Measurements from ENCODE around the gene PRDM1.

The PRDM1 gene

DNA sequence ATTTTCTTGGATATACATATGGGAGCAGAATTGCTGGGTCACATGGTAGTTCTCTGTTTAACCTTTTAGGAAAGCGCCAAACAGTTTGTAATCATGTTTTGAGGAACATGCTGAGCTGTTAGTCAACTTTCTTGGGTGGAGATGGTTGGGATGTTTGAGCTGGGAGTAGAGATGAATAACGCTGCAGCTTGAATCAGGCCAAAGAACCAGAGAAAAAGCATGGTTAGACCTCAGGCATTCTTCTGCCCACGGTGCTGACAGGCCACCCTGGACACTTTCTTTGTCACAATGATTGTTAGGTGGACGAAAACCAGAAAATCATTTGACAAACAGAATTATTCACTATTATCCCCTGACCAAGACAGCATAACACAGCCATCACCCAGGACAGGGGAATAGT is 66.8 kb downstream of the PRDM1 start:
- DNase-seq = no peak
- no peak overlapping the region for H3K4me3 Mint-ChIP-seq
- no peaks in the 10 kb centered on the region for H3K9me3 Mint-ChIP-seq
- H3K27me3 Mint-ChIP-seq (ENCODE audit: low read depth, poor library complexity) = peaks cover 10% of the 10 kb centered on the region
- TF ChIP-seq CTCF (IDR thresholded peaks at IDR 0.05) = no peak
- H3K36me3 Mint-ChIP-seq (ENCODE audit: low read depth) = no peaks in the 10 kb centered on the region
- H3K27ac Mint-ChIP-seq = no peak overlapping the region
- H3K4me1 Mint-ChIP-seq = peaks cover 22% of the 10 kb centered on the region

DNA sequence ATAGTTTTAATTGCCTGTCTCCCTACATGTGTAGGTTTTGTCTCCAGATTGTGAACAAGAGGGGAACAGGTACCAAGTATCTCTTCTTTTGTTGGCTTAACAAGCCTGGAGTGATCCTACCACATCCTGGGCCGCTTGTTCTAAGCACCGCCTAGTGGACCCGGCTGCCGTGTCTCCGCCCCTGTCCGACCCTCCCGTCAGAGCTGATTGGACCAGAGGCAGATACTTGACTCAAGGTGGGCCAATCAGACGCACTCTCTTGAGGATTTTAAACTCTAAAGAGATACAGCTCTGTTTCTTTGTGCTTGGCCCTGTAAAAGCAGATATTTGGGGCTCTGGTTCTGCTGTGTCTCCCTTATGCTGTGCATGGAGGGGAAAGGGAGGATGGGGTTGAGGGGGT is 68.2 kb downstream of the PRDM1 start:
- Mint-ChIP-seq H3K4me1 (peaks cover 22% of the 10 kb centered on the region), H3K9me3 (no peaks in the 10 kb centered on the region), H3K27ac (no peak overlapping the region), H3K4me3 (no peak overlapping the region), H3K27me3 (ENCODE audit: low read depth, poor library complexity) (peaks cover 10% of the 10 kb centered on the region), H3K36me3 (ENCODE audit: low read depth) (no peaks in the 10 kb centered on the region)
- DNase-seq = no peak
- no peak for TF ChIP-seq CTCF (IDR thresholded peaks at IDR 0.05)

DNA sequence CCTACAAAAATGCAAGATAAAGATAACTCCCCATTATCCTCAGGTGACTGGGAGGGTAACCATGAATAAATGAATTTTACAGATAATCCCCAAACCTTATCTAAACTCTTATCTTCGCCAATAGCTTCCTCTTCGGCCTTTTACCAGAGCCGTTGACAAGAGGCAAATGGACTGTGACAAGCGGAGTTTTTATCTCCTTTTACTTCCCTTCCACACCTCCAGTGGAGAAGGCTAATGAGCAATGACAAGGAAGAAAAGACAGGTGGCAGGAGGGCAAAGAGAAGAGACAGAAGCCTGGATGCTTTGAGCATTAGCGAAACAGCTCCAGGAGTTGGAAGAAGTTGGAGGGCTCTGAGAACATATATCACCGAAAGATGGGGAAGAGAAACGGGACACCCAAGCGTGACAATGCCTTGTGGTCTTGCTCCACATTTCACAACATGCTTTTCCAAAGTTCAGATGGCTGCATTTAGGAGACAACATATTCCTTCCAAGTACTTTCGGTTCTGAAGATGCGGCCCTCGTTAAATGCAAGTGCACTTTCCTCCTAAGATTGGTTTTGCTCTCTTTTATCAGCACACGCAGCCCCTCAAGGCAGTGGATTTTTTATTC is 69.2 kb downstream of the PRDM1 start:
- Mint-ChIP-seq H3K9me3 (no peaks in the 10 kb centered on the region), H3K27ac (peak overlapping the region; percentile 13), H3K27me3 (ENCODE audit: low read depth, poor library complexity) (peaks cover 12% of the 10 kb centered on the region), H3K4me1 (peaks cover 22% of the 10 kb centered on the region), H3K36me3 (ENCODE audit: low read depth) (no peaks in the 10 kb centered on the region), H3K4me3 (no peak overlapping the region)
- TF ChIP-seq CTCF (IDR thresholded peaks at IDR 0.05) = no peak
- no peak for DNase-seq

DNA sequence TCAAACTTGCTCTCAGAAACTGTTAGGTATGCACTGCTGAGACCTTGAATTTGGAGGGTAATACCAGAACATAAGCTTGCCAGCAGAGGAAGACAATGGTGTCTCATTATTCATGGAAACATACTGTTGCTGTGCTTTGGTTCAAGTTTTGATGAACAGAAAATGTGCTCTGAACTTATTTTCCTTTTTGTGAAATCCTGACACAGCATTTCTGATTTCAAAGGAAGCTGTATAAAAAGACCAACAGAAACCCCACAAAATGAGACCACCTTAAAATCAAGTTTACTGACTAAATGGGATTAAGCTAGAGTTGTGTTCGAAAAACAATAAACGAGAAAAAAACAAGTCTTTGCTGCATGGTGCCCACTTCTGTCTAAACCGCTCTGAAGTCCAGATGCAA is 70.3 kb downstream of the PRDM1 start:
- Mint-ChIP-seq H3K27me3 (ENCODE audit: low read depth, poor library complexity) (peaks cover 13% of the 10 kb centered on the region), H3K4me3 (no peak overlapping the region), H3K4me1 (peaks cover 22% of the 10 kb centered on the region), H3K36me3 (ENCODE audit: low read depth) (no peaks in the 10 kb centered on the region), H3K9me3 (no peaks in the 10 kb centered on the region), H3K27ac (peak overlapping the region; percentile 38)
- no peak for DNase-seq
- no peak for TF ChIP-seq CTCF (IDR thresholded peaks at IDR 0.05)

- no peaks in the 10 kb centered on the region for H3K9me3 Mint-ChIP-seq
- H3K36me3 Mint-ChIP-seq (ENCODE audit: low read depth) = no peaks in the 10 kb centered on the region
- TF ChIP-seq CTCF (IDR thresholded peaks at IDR 0.05) = no peak
- no peak overlapping the region for H3K4me3 Mint-ChIP-seq
- DNase-seq = no peak
- peak overlapping the region; percentile 38 for H3K27ac Mint-ChIP-seq
- peaks cover 22% of the 10 kb centered on the region for H3K4me1 Mint-ChIP-seq
- H3K27me3 Mint-ChIP-seq (ENCODE audit: low read depth, poor library complexity) = peaks cover 13% of the 10 kb centered on the region
Observed at GRCh38 chr6:106156863-106157262, 70.7 kb downstream of the PRDM1 start.

- H3K27ac Mint-ChIP-seq = no peak overlapping the region
- DNase-seq = no peak
- TF ChIP-seq CTCF (IDR thresholded peaks at IDR 0.05) = no peak
- no peak overlapping the region for H3K4me3 Mint-ChIP-seq
- H3K4me1 Mint-ChIP-seq = peaks cover 34% of the 10 kb centered on the region
- H3K9me3 Mint-ChIP-seq = no peaks in the 10 kb centered on the region
- no peaks in the 10 kb centered on the region for H3K36me3 Mint-ChIP-seq (ENCODE audit: low read depth)
- H3K27me3 Mint-ChIP-seq (ENCODE audit: low read depth, poor library complexity) = peaks cover 4% of the 10 kb centered on the region
Observed at GRCh38 chr6:106158816-106159215, 72.7 kb downstream of the PRDM1 start.
